OCI-LY1 (cell line): ENCODE measurements around the gene POU2AF1.

Experiments
- EZH2 ChIP-seq: fragments of 200-600 bp; sonication (generic), shearing (Covaris generic); IDR thresholded peaks from 2 replicates; pipeline ENCODE4 v1.8.0; 2017; ENCODE audit warnings: borderline replicate concordance, mixed run types, mild to moderate bottlenecking, antibody characterized with exemption, low read length, moderate library complexity, mixed read lengths
- TF ChIP-seq, protein P1 (sequence below): fragments of 200-600 bp; sonication (generic), shearing (Covaris generic); IDR thresholded peaks from 2 replicates; pipeline ENCODE4 v1.5.1; 2017; ENCODE audit warnings: mild to moderate bottlenecking, antibody characterized with exemption, low read length, moderate library complexity, mixed read lengths

DNA sequence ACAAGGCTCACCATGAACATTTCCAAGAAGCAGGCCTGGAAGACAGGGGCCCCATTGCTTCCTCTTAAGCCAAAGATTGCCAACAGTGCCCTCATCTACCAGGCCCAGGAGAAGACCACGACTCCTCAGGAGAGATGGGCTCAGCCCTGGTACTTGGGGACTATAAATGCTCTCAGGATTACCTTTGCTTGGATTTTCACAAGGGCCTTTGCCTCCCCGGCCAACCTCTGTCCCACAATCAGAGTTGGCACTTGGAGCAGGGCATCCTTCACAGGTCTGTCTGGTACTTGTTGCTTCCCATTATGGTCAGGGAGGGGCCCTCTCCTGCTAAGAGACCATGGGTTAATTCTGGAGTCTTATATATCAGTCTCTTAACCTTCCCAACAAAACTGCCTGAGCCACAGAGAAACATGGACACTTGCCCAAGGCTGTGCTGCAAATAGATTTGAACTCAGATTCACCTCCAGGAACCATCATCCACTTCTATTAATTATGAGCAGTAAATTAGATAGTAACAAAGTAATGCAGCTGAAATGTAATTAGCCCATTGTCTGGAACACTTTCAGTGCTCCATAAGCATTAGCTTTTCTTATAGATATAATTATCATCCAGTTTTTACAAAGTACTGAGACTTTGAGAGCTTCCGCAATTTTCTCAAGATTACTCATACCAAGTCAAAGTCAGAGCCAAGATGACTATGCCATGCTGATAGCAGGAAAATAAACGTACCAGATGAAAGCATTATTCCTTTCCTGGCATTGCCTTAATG lies 47.2 kb downstream of the POU2AF1 start:
- TF ChIP-seq, protein P1, sequence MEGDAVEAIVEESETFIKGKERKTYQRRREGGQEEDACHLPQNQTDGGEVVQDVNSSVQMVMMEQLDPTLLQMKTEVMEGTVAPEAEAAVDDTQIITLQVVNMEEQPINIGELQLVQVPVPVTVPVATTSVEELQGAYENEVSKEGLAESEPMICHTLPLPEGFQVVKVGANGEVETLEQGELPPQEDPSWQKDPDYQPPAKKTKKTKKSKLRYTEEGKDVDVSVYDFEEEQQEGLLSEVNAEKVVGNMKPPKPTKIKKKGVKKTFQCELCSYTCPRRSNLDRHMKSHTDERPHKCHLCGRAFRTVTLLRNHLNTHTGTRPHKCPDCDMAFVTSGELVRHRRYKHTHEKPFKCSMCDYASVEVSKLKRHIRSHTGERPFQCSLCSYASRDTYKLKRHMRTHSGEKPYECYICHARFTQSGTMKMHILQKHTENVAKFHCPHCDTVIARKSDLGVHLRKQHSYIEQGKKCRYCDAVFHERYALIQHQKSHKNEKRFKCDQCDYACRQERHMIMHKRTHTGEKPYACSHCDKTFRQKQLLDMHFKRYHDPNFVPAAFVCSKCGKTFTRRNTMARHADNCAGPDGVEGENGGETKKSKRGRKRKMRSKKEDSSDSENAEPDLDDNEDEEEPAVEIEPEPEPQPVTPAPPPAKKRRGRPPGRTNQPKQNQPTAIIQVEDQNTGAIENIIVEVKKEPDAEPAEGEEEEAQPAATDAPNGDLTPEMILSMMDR: no peak
- TF ChIP-seq EZH2: no peak
